CD4-positive, alpha-beta T cell treated with Interleukin-6 at 100 ng/mL for 8 hours (primary cell): Measurements from ENCODE around the gene MAML3.

Experiments
- DNase-seq: peaks from one replicate; pipeline ENCODE4 v3.0.0-alpha.2; 2020; ENCODE audit warnings: mixed read lengths, low spot score

Gene MAML3

GRCh38 chr4:139839403-139840031 is 314.5 kb downstream of the MAML3 start:
- no peak for DNase-seq

GRCh38 chr4:139838811-139839210 is 315.2 kb downstream of the MAML3 start:
- DNase-seq = no peak

- DNase-seq = no peak
These were observed 319.0 kb downstream of the MAML3 start for GRCh38 chr4:139834981-139835391.

GRCh38 chr4:139834226-139834662 is 319.7 kb downstream of the MAML3 start:
- DNase-seq = no peak

- DNase-seq = no peak
These were observed 320.7 kb downstream of the MAML3 start for GRCh38 chr4:139833151-139833910.

- DNase-seq = no peak
These were observed 324.9 kb downstream of the MAML3 start for GRCh38 chr4:139828966-139829664.

GRCh38 chr4:139826426-139826825 is 327.6 kb downstream of the MAML3 start:
- DNase-seq = no peak

GRCh38 chr4:139825523-139826014 is 328.4 kb downstream of the MAML3 start:
- DNase-seq = no peak

GRCh38 chr4:139824882-139825522 is 329.0 kb downstream of the MAML3 start:
- no peak for DNase-seq

- DNase-seq = no peak
These were observed 330.2 kb downstream of the MAML3 start for GRCh38 chr4:139823746-139824145.

- DNase-seq = no peak
These were observed 330.6 kb downstream of the MAML3 start for GRCh38 chr4:139823345-139823744.

GRCh38 chr4:139822391-139822790 is 331.6 kb downstream of the MAML3 start:
- DNase-seq = no peak

- no peak for DNase-seq
These were observed 334.9 kb downstream of the MAML3 start for GRCh38 chr4:139819082-139819481.

- no peak for DNase-seq
These were observed 336.1 kb downstream of the MAML3 start for GRCh38 chr4:139817657-139818452.

- DNase-seq = no peak
These were observed 337.1 kb downstream of the MAML3 start for GRCh38 chr4:139816856-139817255.

GRCh38 chr4:139815778-139816601 is 338.0 kb downstream of the MAML3 start:
- no peak for DNase-seq

- no peak for DNase-seq
These were observed 339.5 kb downstream of the MAML3 start for GRCh38 chr4:139814323-139815015.

- DNase-seq = no peak
These were observed 340.1 kb downstream of the MAML3 start for GRCh38 chr4:139813881-139814280.

- DNase-seq = no peak
These were observed 343.3 kb downstream of the MAML3 start for GRCh38 chr4:139810710-139811109.

- DNase-seq = no peak
These were observed 344.2 kb downstream of the MAML3 start for GRCh38 chr4:139809757-139810140.
